Left renal cortex interstitium (tissue), 4 donors: ENCODE measurements around the gene COL5A1. TPM values are rescaled to one million over a fixed set of nuclear protein-coding genes. Genes with fewer than 3 reads are reported as not detected.
"Not testable (repeated sequence)": the region's sequence is repeated elsewhere in the genome, so short reads cannot be mapped to it uniquely, and the experiment has no call there.

Experiments used
- DNase-seq, 4 donors: peaks; one replicate each; pipeline ENCODE4 v3.0.0-alpha.2; 2013; ENCODE audit warnings: low read depth in 4 of 4, low spot score in 2 of 4, missing footprints in 1 of 4
- polyA plus RNA-seq, 4 donors: library from polyadenylated mRNA; unstranded; fragments of 120-200 nt; gene quantifications; one replicate each; pipeline ENCODE4 v1.2.1, GENCODE V29; 2013; ENCODE audit not compliant: insufficient read length in 4 of 4

COL5A1 gene
- polyA plus RNA-seq, 4 donors, result 92.0 to 140 (median 99.7) TPM

GRCh38 chr9:134653259-134654009, 11.8 kb downstream of the COL5A1 start:
- DNase-seq, result no peak

GRCh38 chr9:134655101-134655500, 13.5 kb downstream of the COL5A1 start:
- DNase-seq, result no peak

GRCh38 chr9:134655586-134656333, 14.2 kb downstream of the COL5A1 start:
- DNase-seq, result no peak

- DNase-seq, result no peak
These were observed 14.9 kb downstream of the COL5A1 start for GRCh38 chr9:134656334-134657006.

GRCh38 chr9:134657666-134658377, 16.2 kb downstream of the COL5A1 start:
- no peak for DNase-seq

GRCh38 chr9:134658378-134658955, 16.9 kb downstream of the COL5A1 start:
- no peak for DNase-seq

- DNase-seq, result no peak
These were observed 18.1 kb downstream of the COL5A1 start for GRCh38 chr9:134659688-134660131.

GRCh38 chr9:134660407-134660806, 18.8 kb downstream of the COL5A1 start:
- DNase-seq, result no peak

- DNase-seq, result no peak
These were observed 19.7 kb downstream of the COL5A1 start for GRCh38 chr9:134661299-134661698.

GRCh38 chr9:134661791-134662142, 20.2 kb downstream of the COL5A1 start:
- DNase-seq, result no peak

- DNase-seq, result no peak
These were observed 20.7 kb downstream of the COL5A1 start for GRCh38 chr9:134662143-134662876.

GRCh38 chr9:134663084-134663483, 21.5 kb downstream of the COL5A1 start:
- no peak for DNase-seq

GRCh38 chr9:134663753-134664415, 22.3 kb downstream of the COL5A1 start:
- DNase-seq, result no peak

- no peak for DNase-seq
These were observed 22.8 kb downstream of the COL5A1 start for GRCh38 chr9:134664446-134664845.

GRCh38 chr9:134666208-134666607, 24.6 kb downstream of the COL5A1 start:
- DNase-seq, result no peak

- DNase-seq, result no peak
These were observed 25.2 kb downstream of the COL5A1 start for GRCh38 chr9:134666831-134667230.

- DNase-seq, result not testable (repeated sequence)
These were observed 27.4 kb downstream of the COL5A1 start for GRCh38 chr9:134668977-134669376.

- no peak for DNase-seq
These were observed 27.9 kb downstream of the COL5A1 start for GRCh38 chr9:134669399-134669955.

GRCh38 chr9:134670042-134670525, 28.5 kb downstream of the COL5A1 start:
- DNase-seq, result no peak
